Activated CD8-positive, alpha-beta memory T cell treated with anti-CD3 and anti-CD28 coated beads, Interleukin-2, amount 50 U/mL, for 48 hours (primary cell): ENCODE data around the gene LST1.
A peak's percentile ranks its signal among the peaks of the same experiment; 100 is the strongest.
"Not testable (repeated sequence)": the region's sequence is repeated elsewhere in the genome, so short reads cannot be mapped to it uniquely, and the experiment has no call there.

ENCODE experiments used
- DNase-seq: peaks from one replicate; pipeline ENCODE4 v3.0.0-alpha.2; 2020

LST1 gene

GRCh38 chr6:31581434-31582229 is 4.4 kb upstream of the LST1 start:
- DNase-seq = no peak

- DNase-seq = no peak
These were observed 3.8 kb upstream of the LST1 start, which contains the start of gene LTB for GRCh38 chr6:31582230-31582643. Gene LTB, minus strand, starts transcription at chr6:31582424. Its CDS starts 7 bp downstream, at chr6:31582417.

- no peak for DNase-seq
These were observed 586 bp upstream of the LST1 start for GRCh38 chr6:31585491-31585890.

- no peak for DNase-seq
These were observed 663 bp downstream of the LST1 start for GRCh38 chr6:31586599-31587281.

- DNase-seq = no peak
These were observed 2.0 kb downstream of the LST1 start for GRCh38 chr6:31587791-31588777.

- no peak for DNase-seq
These were observed 3.0 kb downstream of the LST1 start for GRCh38 chr6:31588871-31589650.

GRCh38 chr6:31590691-31591090 is 4.6 kb downstream of the LST1 start:
- DNase-seq = not testable (repeated sequence)

GRCh38 chr6:31592396-31592771 is 6.3 kb downstream of the LST1 start:
- no peak for DNase-seq

- no peak for DNase-seq
These were observed 10.9 kb downstream of the LST1 start for GRCh38 chr6:31597006-31597405.

- no peak for DNase-seq
These were observed 21.2 kb downstream of the LST1 start for GRCh38 chr6:31607317-31607716.

GRCh38 chr6:31609519-31610406 is 23.7 kb downstream of the LST1 start:
- DNase-seq = no peak

GRCh38 chr6:31610968-31611367 is 24.9 kb downstream of the LST1 start:
- DNase-seq = no peak

GRCh38 chr6:31614075-31614619 is 28.1 kb downstream of the LST1 start:
- no peak for DNase-seq

GRCh38 chr6:31614684-31615578 is 28.9 kb downstream of the LST1 start, which contains the start of gene AIF1:
Gene AIF1, plus strand, starts transcription at chr6:31615234. Its CDS starts 96 bp downstream, at chr6:31615330.
- DNase-seq = no peak

GRCh38 chr6:31615748-31616147 is 29.7 kb downstream of the LST1 start:
- peak; percentile 75 for DNase-seq

GRCh38 chr6:31617010-31617409 is 30.9 kb downstream of the LST1 start:
- DNase-seq = no peak

GRCh38 chr6:31619805-31620585 is 33.9 kb downstream of the LST1 start:
- peak; percentile 94 for DNase-seq

GRCh38 chr6:31620586-31621319 is 34.7 kb downstream of the LST1 start, which contains the start of gene PRRC2A:
Gene PRRC2A, plus strand, starts transcription at chr6:31620715. Its CDS starts 2,075 bp downstream, at chr6:31622790.
- DNase-seq = peak; percentile 96
